AG09309 (cell line): ENCODE measurements around the gene GPNMB.

Source experiments
- DNase-seq: peaks from one replicate; pipeline ENCODE4 v3.0.0-alpha.2; 2010; ENCODE audit warnings: low read depth
- H3K4me3 ChIP-seq: 2 replicates; pipeline ENCODE4 v1.5.1; 2011; ENCODE audit warnings: mild to moderate bottlenecking, low read depth, low read length, moderate library complexity; ENCODE audit not compliant: control insufficient read depth
- TF ChIP-seq, protein P1 (sequence below): IDR thresholded peaks from 2 replicates; pipeline ENCODE4 v1.5.1; 2011; ENCODE audit warnings: mild to moderate bottlenecking, low read depth, low read length, inconsistent platforms; ENCODE audit not compliant: insufficient read depth, control insufficient read depth; ENCODE audit errors: missing control alignments

GPNMB gene

GRCh38 chr7:23247603-23248335 lies 1.2 kb downstream of the GPNMB start:
- DNase-seq: no peak
- TF ChIP-seq, protein P1, sequence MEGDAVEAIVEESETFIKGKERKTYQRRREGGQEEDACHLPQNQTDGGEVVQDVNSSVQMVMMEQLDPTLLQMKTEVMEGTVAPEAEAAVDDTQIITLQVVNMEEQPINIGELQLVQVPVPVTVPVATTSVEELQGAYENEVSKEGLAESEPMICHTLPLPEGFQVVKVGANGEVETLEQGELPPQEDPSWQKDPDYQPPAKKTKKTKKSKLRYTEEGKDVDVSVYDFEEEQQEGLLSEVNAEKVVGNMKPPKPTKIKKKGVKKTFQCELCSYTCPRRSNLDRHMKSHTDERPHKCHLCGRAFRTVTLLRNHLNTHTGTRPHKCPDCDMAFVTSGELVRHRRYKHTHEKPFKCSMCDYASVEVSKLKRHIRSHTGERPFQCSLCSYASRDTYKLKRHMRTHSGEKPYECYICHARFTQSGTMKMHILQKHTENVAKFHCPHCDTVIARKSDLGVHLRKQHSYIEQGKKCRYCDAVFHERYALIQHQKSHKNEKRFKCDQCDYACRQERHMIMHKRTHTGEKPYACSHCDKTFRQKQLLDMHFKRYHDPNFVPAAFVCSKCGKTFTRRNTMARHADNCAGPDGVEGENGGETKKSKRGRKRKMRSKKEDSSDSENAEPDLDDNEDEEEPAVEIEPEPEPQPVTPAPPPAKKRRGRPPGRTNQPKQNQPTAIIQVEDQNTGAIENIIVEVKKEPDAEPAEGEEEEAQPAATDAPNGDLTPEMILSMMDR: no peak
- peak overlapping the region; percentile 63 for H3K4me3 ChIP-seq

GRCh38 chr7:23249486-23249885 lies 2.9 kb downstream of the GPNMB start:
- H3K4me3 ChIP-seq: no peak overlapping the region
- TF ChIP-seq, protein P1: no peak

GRCh38 chr7:23254051-23254681 lies 7.6 kb downstream of the GPNMB start:
- TF ChIP-seq, protein P1: no peak
- DNase-seq: no peak

More at GRCh38 chr7:23249486-23249885, 2.9 kb downstream of the GPNMB start:
- no peak for DNase-seq

DNA sequence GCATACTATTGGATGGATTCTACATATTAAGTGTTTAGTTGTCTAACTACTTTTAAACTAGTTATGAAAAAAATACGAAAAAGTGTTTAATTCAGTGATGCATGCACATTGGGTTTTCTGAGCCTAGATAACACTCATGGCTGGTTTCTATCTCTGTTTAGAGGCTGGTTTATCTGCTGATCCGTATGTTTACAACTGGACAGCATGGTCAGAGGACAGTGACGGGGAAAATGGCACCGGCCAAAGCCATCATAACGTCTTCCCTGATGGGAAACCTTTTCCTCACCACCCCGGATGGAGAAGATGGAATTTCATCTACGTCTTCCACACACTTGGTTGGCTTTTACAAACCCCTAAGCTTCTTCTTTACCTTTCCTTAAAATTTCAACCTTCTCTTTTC lies 10.2 kb downstream of the GPNMB start:
- no peak overlapping the region for H3K4me3 ChIP-seq

More at GRCh38 chr7:23254051-23254681, 7.6 kb downstream of the GPNMB start:
- no peak overlapping the region for H3K4me3 ChIP-seq

DNA sequence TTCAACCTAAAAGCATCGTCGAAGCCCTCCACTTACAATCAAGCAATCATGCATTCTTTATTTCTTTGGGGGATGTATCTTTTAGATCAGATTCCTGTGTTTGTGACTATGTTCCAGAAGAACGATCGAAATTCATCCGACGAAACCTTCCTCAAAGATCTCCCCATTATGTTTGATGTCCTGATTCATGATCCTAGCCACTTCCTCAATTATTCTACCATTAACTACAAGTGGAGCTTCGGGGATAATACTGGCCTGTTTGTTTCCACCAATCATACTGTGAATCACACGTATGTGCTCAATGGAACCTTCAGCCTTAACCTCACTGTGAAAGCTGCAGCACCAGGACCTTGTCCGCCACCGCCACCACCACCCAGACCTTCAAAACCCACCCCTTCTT lies 13.8 kb downstream of the GPNMB start:
- TF ChIP-seq, protein P1: no peak
- H3K4me3 ChIP-seq: no peak overlapping the region
- DNase-seq: no peak

More for the DNA sequence above, 10.2 kb downstream of the GPNMB start:
- no peak for DNase-seq
- TF ChIP-seq, protein P1: no peak

DNA sequence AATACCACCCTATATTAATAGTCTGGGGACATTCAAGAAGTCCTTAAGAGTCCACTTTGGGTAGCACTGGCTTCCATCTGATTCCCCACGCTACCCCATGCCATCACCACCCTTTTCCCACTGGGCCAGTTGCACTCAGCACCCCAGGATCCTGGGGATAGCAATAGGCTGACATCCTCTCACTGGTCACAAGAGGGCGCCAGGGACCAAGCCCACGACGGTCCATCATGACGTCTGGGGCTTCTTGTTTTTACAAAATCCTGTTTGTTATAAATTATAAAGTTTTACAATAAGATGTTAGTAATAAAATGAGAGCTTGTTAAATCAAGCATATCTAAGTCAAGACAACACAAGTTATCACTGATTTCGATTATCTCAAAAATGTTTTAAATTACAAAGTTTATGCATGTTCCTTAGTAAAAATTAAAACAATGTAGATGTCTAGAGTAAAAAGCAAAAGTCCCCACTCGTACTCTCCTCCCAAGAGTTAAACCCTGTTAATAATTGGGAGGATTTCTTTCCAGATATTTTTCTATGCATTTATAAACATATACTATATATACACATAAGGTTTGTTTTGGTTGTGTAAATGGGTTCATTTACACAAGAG lies 15.4 kb downstream of the GPNMB start:
- no peak for DNase-seq
- TF ChIP-seq, protein P1: peak; percentile 94
- H3K4me3 ChIP-seq: no peak overlapping the region
